AG04449 (cell line): ENCODE measurements around the gene DUS3L.

Source experiments
- CTCF ChIA-PET: fragments of 350-600 bp; formaldehyde crosslinking; extraction: SDS; loops from one replicate; lab custom pipeline; 2021; ENCODE audit warnings: antibody characterized with exemption; lab: Yijun Ruan, JAX
- POLR2A ChIA-PET: fragments of 400-600, 350-600 bp; formaldehyde crosslinking; extraction: SDS; loops from one replicate; lab custom pipeline; 2020; ENCODE audit warnings: antibody characterized with exemption, inconsistent platforms; lab: Yijun Ruan, JAX
- DNase-seq: peaks from one replicate; pipeline ENCODE4 v3.0.0-alpha.2; 2010; ENCODE audit warnings: low read depth, low spot score
- H3K4me3 ChIP-seq: 2 replicates; pipeline ENCODE4 v1.5.1; 2011; ENCODE audit warnings: low read depth, mild to moderate bottlenecking, control low read depth, low read length
- CTCF ChIP-seq: IDR thresholded peaks from one replicate; pipeline ENCODE4 v1.5.1; 2011; ENCODE audit warnings: mild to moderate bottlenecking, moderate library complexity, low read length, control low read depth, inconsistent platforms; ENCODE audit not compliant: insufficient read depth; ENCODE audit errors: missing control alignments

DUS3L gene

DNA sequence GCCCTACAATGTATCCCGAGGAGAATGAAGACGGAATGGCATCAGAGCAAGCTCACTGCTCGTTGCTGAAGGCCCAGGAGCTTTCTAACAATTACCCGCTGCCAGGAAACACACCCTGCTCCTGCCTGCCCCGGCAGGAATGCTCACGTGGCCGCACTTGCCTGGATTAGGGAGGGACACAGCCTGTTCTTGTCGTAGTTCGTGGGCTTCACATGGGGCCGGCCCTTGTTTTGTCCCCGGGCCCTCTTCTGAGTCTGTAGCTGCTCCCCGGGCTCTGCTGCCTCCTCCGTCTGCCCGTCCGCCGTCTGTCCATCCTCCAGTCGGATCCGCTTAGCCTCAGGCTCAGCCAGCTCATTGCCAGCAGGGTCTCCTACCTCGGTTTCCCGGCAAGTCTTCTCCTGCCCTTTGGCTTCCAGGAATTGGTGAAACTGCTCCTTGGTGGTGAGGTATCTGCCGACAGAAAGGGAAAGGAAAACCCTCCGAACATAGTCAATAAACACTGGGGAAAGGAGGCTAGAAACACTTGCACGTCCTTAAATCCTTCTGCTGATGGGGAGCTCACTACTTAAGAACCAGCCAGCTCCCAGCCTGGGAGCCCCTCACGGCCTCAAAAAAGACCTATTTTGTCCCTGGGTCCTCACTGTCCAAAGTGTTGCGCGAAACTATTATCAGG, 941 bp downstream of the DUS3L start:
- POLR2A ChIA-PET = interaction anchor here (0.6 to 1.3 kb wide), 3 partner anchors 8 to 71 kb away, joined by 4 read pairs; no protein-coding TSS in a partner anchor
- peak overlapping the region; percentile 99 for H3K4me3 ChIP-seq
- DNase-seq = no peak
- CTCF ChIA-PET = interaction anchor here (1.0 to 2.0 kb wide), 6 partner anchors 10 to 101 kb away, joined by 3 to 13 read pairs (median 5); no protein-coding TSS in a partner anchor
- TF ChIP-seq CTCF = no peak

- no peak for TF ChIP-seq CTCF
- DNase-seq = no peak
- ChIA-PET CTCF (interaction anchor here (0.8 to 1.9 kb wide), 4 partner anchors 15 to 102 kb away, joined by 3 to 8 read pairs (median 3); no protein-coding TSS in a partner anchor), POLR2A (no interaction called here)
- no peak overlapping the region for H3K4me3 ChIP-seq
Measured at GRCh38 chr19:5789351-5789761, 1.6 kb downstream of the DUS3L start.

DNA sequence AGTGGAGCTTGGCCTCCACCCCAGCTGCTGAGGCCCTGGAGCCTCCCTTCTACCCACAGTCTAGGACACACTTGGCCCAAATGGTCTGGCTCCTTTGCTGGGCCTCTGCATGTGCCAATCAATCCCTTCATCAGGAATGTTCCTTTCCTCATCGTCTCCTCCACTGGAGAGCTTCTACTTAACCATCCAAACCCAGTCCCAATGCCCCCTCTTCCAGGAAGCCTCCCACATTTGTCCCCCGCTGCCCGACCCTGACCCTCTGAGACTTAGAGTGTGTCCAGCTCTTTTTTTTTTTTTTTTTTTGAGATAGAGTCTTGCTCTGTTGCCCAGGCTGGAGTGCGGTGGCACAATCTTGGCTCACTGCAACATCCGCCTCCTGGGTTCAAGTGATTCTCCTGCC, 2.5 kb downstream of the DUS3L start:
- ChIA-PET POLR2A (no interaction called here), CTCF (interaction anchor here (0.8 to 1.1 kb wide), 3 partner anchors 14 to 67 kb away, joined by 3 to 4 read pairs (median 3); no protein-coding TSS in a partner anchor)
- DNase-seq = no peak
- TF ChIP-seq CTCF = no peak
- H3K4me3 ChIP-seq = no peak overlapping the region

DNA sequence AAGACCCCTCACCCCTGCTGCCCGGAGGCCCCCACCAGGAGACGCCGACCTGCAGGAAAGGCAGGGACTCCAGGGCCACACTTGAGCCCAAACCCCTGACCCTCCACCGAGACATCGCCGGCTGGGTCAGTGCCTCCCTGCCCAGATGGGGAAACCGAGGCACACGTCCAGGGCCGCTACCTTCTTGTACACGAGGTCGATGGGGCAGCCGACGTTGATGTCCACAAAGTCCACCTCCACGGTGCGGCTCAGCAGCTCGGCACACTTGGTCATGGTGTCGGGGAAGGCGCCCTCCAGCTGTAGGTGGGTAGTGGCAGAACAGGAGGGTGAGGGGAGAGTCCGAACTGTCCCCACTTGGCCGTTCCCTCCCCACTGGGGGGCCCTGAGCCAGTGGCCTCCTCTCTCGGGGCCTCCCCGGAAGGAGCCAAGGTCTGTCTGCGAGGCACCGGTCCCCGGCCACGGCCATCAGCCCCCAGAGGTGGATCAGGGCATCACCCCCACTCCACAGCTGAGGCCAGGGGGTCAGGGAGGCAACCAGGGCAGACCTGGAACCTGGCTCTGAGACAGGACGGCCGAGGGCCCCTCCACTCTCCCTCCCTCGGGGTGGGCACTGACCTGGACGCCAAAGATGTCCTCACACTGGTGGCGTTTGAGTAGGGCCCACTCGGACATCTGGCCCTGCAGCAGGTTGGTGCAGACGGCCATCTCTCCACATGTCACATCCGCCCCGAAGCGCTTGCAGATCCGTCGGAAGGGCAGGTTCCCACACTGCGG, 3.4 kb downstream of the DUS3L start:
- no peak for TF ChIP-seq CTCF
- ChIA-PET POLR2A (no interaction called here), CTCF (no interaction called here)

GRCh38 chr19:5786593-5787408, 4.2 kb downstream of the DUS3L start:
- TF ChIP-seq CTCF = no peak
- POLR2A ChIA-PET = no interaction called here
- H3K4me3 ChIP-seq = no peak overlapping the region
- CTCF ChIA-PET = no interaction called here
- no peak for DNase-seq

More for the DNA sequence above, 3.4 kb downstream of the DUS3L start:
- no peak overlapping the region for H3K4me3 ChIP-seq
- DNase-seq = no peak

DNA sequence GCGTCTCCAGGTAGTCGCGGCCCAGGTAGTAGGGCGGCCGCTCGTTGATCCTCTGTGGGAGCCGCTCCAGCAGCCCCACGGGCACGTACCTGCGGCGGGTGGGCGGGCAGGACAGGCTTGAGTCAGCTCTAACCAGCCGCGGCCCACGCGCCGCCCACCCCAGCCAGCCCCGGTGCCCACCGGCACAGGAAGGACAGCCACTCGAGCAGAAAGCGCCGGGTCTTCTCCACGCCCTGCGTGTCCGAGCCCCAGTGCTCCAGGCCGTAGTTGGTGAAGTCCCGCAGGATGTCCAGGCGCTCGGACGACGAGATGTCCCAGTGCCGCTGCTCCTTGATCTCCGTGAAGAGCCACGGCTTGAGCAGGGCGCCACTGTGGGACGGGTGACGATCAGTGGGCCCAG, 5.5 kb downstream of the DUS3L start:
- DNase-seq = no peak
- POLR2A ChIA-PET = no interaction called here
- CTCF ChIA-PET = no interaction called here
- no peak for TF ChIP-seq CTCF
- no peak overlapping the region for H3K4me3 ChIP-seq
